SK-N-SH (cell line): ENCODE measurements around the gene STIL. TPM values are rescaled to one million over a fixed set of nuclear protein-coding genes. Genes with fewer than 3 reads are reported as not detected.
"Not testable (repeated sequence)": the region's sequence is repeated elsewhere in the genome, so short reads cannot be mapped to it uniquely, and the experiment has no call there.

Experiments used
- CTCF ChIA-PET: fragments of 300-600, 350-600 bp; formaldehyde crosslinking; extraction: SDS; loops from one replicate; lab custom pipeline; 2021; lab: Yijun Ruan, JAX
- POLR2A ChIA-PET: fragments of 350-600 bp; sonication (Branson Sonifier 250); formaldehyde crosslinking; extraction: SDS; loops from one replicate; lab custom pipeline; 2020; ENCODE audit warnings: antibody characterized with exemption, inconsistent platforms; lab: Yijun Ruan, JAX
- DNase-seq: peaks from one replicate; pipeline ENCODE4 v3.0.0; 2012
- H2AFZ ChIP-seq: fragments of 200-600 bp; sonication (generic); 2 replicates; pipeline ENCODE4 v1.8.1; 2016; ENCODE audit warnings: antibody characterized with exemption, mild to moderate bottlenecking, low read depth
- H3F3A ChIP-seq: fragments of 200-600 bp; sonication (generic); replicated peaks from 2 replicates; pipeline ENCODE3; 2016; ENCODE audit warnings: antibody characterized with exemption, mild to moderate bottlenecking; ENCODE audit not compliant: insufficient read depth
- H3K27ac ChIP-seq, 2 experiments: fragments of 200-500 bp in 1 of 2; fragments of 200-600 bp in 1 of 2; sonication (Bioruptor generic) in 1 of 2; sonication (generic), shearing (Covaris generic) in 1 of 2; 2 replicates each; pipeline versions ENCODE4 v1.5.1 to v1.6.1; 2014 to 2016; ENCODE audit warnings: low read depth in 2 of 2, inconsistent platforms in 1 of 2, low read length in 1 of 2, mild to moderate bottlenecking in 1 of 2, mixed read lengths in 1 of 2
- H3K27me3 ChIP-seq: fragments of 200-600 bp; sonication (generic), shearing (Covaris generic); 2 replicates; pipeline ENCODE4 v1.6.1; 2016; ENCODE audit warnings: mixed run types; ENCODE audit not compliant: insufficient read depth
- H3K36me3 ChIP-seq, 2 experiments: fragments of 200-500 bp in 1 of 2; fragments of 200-600 bp in 1 of 2; sonication (Bioruptor generic) in 1 of 2; sonication (generic) in 1 of 2; replicated peaks in 1 of 2; 2 replicates each; pipeline versions ENCODE3 to v1.5.1; 2014 to 2016; ENCODE audit warnings: low read length in 1 of 2, mild to moderate bottlenecking in 1 of 2; ENCODE audit not compliant: insufficient read depth in 2 of 2, control insufficient read depth in 1 of 2
- H3K4me1 ChIP-seq, 2 experiments: fragments of 200-500 bp in 1 of 2; fragments of 200-600 bp in 1 of 2; sonication (Bioruptor generic) in 1 of 2; sonication (generic), shearing (Covaris generic) in 1 of 2; 2 replicates each; pipeline versions ENCODE4 v1.5.1 to v1.6.1; 2014 to 2016; ENCODE audit warnings: low read depth in 1 of 2, low read length in 1 of 2, mixed run types in 1 of 2; ENCODE audit not compliant: insufficient read depth in 2 of 2, control insufficient read depth in 1 of 2
- H3K4me2 ChIP-seq: fragments of 200-600 bp; sonication (generic), shearing (Covaris generic); 2 replicates; pipeline ENCODE4 v1.6.1; 2017; ENCODE audit warnings: mixed run types
- H3K4me3 ChIP-seq, 2 experiments: fragments of 200-500 bp in 1 of 2; fragments of 200-600 bp in 1 of 2; sonication (Bioruptor generic) in 1 of 2; sonication (generic), shearing (Covaris generic) in 1 of 2; 2 replicates each; pipeline versions ENCODE4 v1.5.1 to v1.8.1; 2014 to 2016; ENCODE audit warnings: low read depth in 2 of 2, inconsistent platforms in 1 of 2, low read length in 1 of 2, mild to moderate bottlenecking in 1 of 2, mixed read lengths in 1 of 2, moderate library complexity in 1 of 2
- H3K79me2 ChIP-seq: fragments of 200-600 bp; sonication (generic); 2 replicates; pipeline ENCODE4 v1.8.1; 2017; ENCODE audit warnings: mild to moderate bottlenecking; ENCODE audit not compliant: insufficient read depth
- H3K9ac ChIP-seq: fragments of 200-600 bp; sonication (generic); 2 replicates; pipeline ENCODE4 v1.6.1; 2017; ENCODE audit warnings: mixed run types
- H3K9me2 ChIP-seq: fragments of 200-600 bp; sonication (generic); 2 replicates; pipeline ENCODE4 v1.6.1; 2017; ENCODE audit warnings: mixed run types
- H3K9me3 ChIP-seq: fragments of 200-600 bp; sonication (generic); 2 replicates; pipeline ENCODE4 v1.6.1; 2017; ENCODE audit warnings: mixed run types, mild to moderate bottlenecking, moderate library complexity
- H4K20me1 ChIP-seq: fragments of 200-600 bp; sonication (generic); 2 replicates; pipeline ENCODE4 v1.6.1; 2017; ENCODE audit warnings: mild to moderate bottlenecking, mixed run types; ENCODE audit not compliant: insufficient read depth
- CHD2 ChIP-seq: fragments of 150-350 bp; IDR thresholded peaks from 2 replicates; pipeline ENCODE4 v1.6.1; 2018; ENCODE audit warnings: low read length; ENCODE audit not compliant: partially characterized antibody
- EZH2phosphoT487 ChIP-seq: fragments of 200-600 bp; sonication (generic); IDR thresholded peaks from 2 replicates; pipeline ENCODE4 v1.6.1; 2017; ENCODE audit warnings: low read depth, mixed run types, mild to moderate bottlenecking, antibody characterized with exemption, moderate library complexity, borderline replicate concordance
- FOSL2 ChIP-seq: IDR thresholded peaks from 2 replicates; pipeline ENCODE4 v1.4.0; 2012; ENCODE audit warnings: low read depth, mild to moderate bottlenecking, moderate library complexity, borderline replicate concordance
- MXI1 ChIP-seq: IDR thresholded peaks from 2 replicates; pipeline ENCODE4 v1.6.1; 2012; ENCODE audit warnings: mild to moderate bottlenecking, low read depth, low read length, improper control_type of control experiment
- NFIC ChIP-seq: IDR thresholded peaks from 2 replicates; pipeline ENCODE4 v1.4.0; 2012; ENCODE audit warnings: borderline replicate concordance
- NRF1 ChIP-seq: IDR thresholded peaks from 2 replicates; pipeline ENCODE4 v1.6.1; 2012; ENCODE audit warnings: low read depth, mild to moderate bottlenecking, low read length
- PBX3 ChIP-seq: IDR thresholded peaks from 2 replicates; pipeline ENCODE4; 2012
- POLR2AphosphoS5 ChIP-seq: IDR thresholded peaks from 2 replicates; pipeline ENCODE4 v1.6.1; 2012; ENCODE audit warnings: low read depth, low read length
- RAD21 ChIP-seq: IDR thresholded peaks from 2 replicates; pipeline ENCODE4 v1.6.1; 2012; ENCODE audit warnings: mild to moderate bottlenecking, low read length
- REST ChIP-seq: IDR thresholded peaks from 2 replicates; pipeline ENCODE4 v1.6.1; 2012; ENCODE audit warnings: mild to moderate bottlenecking, low read depth, low read length, moderate library complexity
- RXRA ChIP-seq: IDR thresholded peaks from 2 replicates; pipeline ENCODE4 v1.4.0; 2012; ENCODE audit warnings: low read depth, mild to moderate bottlenecking, borderline replicate concordance
- SIN3A ChIP-seq: IDR thresholded peaks from 2 replicates; pipeline ENCODE4 v1.6.1; 2012; ENCODE audit warnings: low read depth, mild to moderate bottlenecking, low read length, moderate library complexity, borderline replicate concordance
- TAF1 ChIP-seq: IDR thresholded peaks from 2 replicates; pipeline ENCODE4 v1.6.1; 2012; ENCODE audit warnings: low read depth, mild to moderate bottlenecking, low read length, moderate library complexity, borderline replicate concordance
- TEAD4 ChIP-seq: IDR thresholded peaks from 2 replicates; pipeline ENCODE4 v1.4.0; 2012; ENCODE audit warnings: mild to moderate bottlenecking, borderline replicate concordance; ENCODE audit not compliant: insufficient read depth
- USF1 ChIP-seq: IDR thresholded peaks from 2 replicates; pipeline ENCODE4 v1.4.0; 2012; ENCODE audit warnings: low read depth, borderline replicate concordance
- USF2 ChIP-seq: fragments of 150-350 bp; IDR thresholded peaks from 2 replicates; pipeline ENCODE4 v1.6.1; 2017; ENCODE audit warnings: antibody characterized with exemption, low read length, low read depth, borderline replicate concordance
- WGBS: methylation state at CpG from one replicate; pipeline ENCODE4 v1.1.6; 2017; ENCODE audit warnings: low lambda C conversion rate; 5-methylcytosine and 5-hydroxymethylcytosine counted together
- polyA plus RNA-seq, 3 experiments: library from polyadenylated mRNA; depleted of rRNA; stranded (reverse); fragments of >200 nt; gene quantifications; 2 replicates each; pipeline ENCODE4 v1.2.3, GENCODE V29; 2012

The STIL gene
- polyA plus RNA-seq, 1 of the 3 experiments (the other 2 are of a cell fraction), result 4.9 TPM

DNA sequence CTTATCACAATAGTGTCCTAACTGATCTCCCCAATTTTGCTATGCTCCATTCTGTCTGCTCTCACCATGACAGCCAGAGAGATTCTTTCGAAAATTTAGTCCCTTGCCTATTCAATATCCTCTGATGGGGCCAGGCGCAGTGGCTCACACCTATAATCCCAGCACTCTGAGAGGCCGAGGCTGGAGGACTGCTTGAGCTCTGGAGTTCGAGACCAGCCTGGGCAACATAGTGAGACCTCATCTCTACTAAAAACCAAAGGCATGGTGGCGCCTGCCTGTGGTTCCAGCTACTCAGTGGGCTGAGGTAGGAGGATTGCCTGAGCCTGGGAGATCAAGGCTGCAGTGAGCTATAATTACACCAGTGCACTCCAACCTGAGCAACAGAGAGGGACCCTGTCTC lies 108.0 kb downstream of the STIL start:
- no peak overlapping the region for H3K27ac ChIP-seq
- no peak overlapping the region for H3K9ac ChIP-seq
- no peak overlapping the region for H3K4me2 ChIP-seq
- TF ChIP-seq USF2 (no peak), FOSL2 (no peak), NFIC (no peak), POLR2AphosphoS5 (no peak), EZH2phosphoT487 (no peak), TAF1 (no peak), RXRA (no peak), SIN3A (no peak), PBX3 (no peak), TEAD4 (no peak), RAD21 (no peak), NRF1 (no peak), USF1 (no peak), CHD2 (no peak), REST (no peak), MXI1 (no peak)
- H3K4me3 ChIP-seq, result no peak overlapping the region
- CTCF ChIA-PET, result interaction anchor here (2.2 to 4.2 kb wide), 2 partner anchors 13 to 27 kb away, joined by 7 to 25 read pairs; no protein-coding TSS in a partner anchor
- 32% methylated on average over 5 of the region's 5 CpGs for WGBS
- no peaks in the 10 kb centered on the region for H3K9me3 ChIP-seq
- POLR2A ChIA-PET, result no interaction called here
- H3F3A ChIP-seq, result no peaks in the 10 kb centered on the region
- peaks cover 15% of the 10 kb centered on the region; the same call in 1 of the 2 replicates for H3K27me3 ChIP-seq
- H3K79me2 ChIP-seq, result no peaks in the 10 kb centered on the region
- no peak for DNase-seq
- no peaks in the 10 kb centered on the region for H3K36me3 ChIP-seq
- H3K9me2 ChIP-seq, result no peaks in the 10 kb centered on the region
- H4K20me1 ChIP-seq, result no peaks in the 10 kb centered on the region
- no peak overlapping the region for H2AFZ ChIP-seq
- H3K4me1 ChIP-seq, result no peaks in the 10 kb centered on the region

- H3K4me1 ChIP-seq, H3K36me3 ChIP-seq, H3K4me2 ChIP-seq, H3K4me3 ChIP-seq, H4K20me1 ChIP-seq, H3K9me3 ChIP-seq, H3K79me2 ChIP-seq, H3K27ac ChIP-seq, POLR2A ChIA-PET, DNase-seq, H3K9me2 ChIP-seq, H2AFZ ChIP-seq, H3F3A ChIP-seq, H3K9ac ChIP-seq: not testable (repeated sequence)
- 4% methylated on average over 2 of the region's 2 CpGs for WGBS
- peaks cover 24% of the 10 kb centered on the region; the same call in 1 of the 2 replicates for H3K27me3 ChIP-seq
- CTCF ChIA-PET, result interaction anchor here (5.2 kb wide), 1 partner anchor 11 kb away, joined by 29 read pairs; no protein-coding TSS in a partner anchor
Observed at GRCh38 chr1:47203504-47203903, 110.4 kb downstream of the STIL start.
